Measurements from ENCODE around the gene TAS1R3.

- TF ChIP-seq CTCF (IDR thresholded peaks at IDR 0.05; ENCODE audit: insufficient read depth, low read length): no peak
- TF ChIP-seq POLR2AphosphoS5 (IDR thresholded peaks at IDR 0.05; ENCODE audit: low read depth): no peak; the same call in 1 of the 2 replicates
Measured at GRCh38 chr1:1333551-1334241, 2.6 kb downstream of the TAS1R3 start.

Data from HL-60 (cell line).